NCI-H774 (cell line): ENCODE data around the gene ABCA2.

ENCODE experiments used
- DNase-seq: peaks from one replicate; lab custom pipeline; 2025; lab: John Stamatoyannopoulos, UW

Gene ABCA2

GRCh38 chr9:137030538-137031527 is 2.8 kb upstream of the ABCA2 start:
- DNase-seq = no peak

GRCh38 chr9:137030006-137030405 is 2.0 kb upstream of the ABCA2 start:
- DNase-seq = no peak

- DNase-seq = peak; percentile 38
These were observed 1.3 kb upstream of the ABCA2 start for GRCh38 chr9:137029058-137029936.

GRCh38 chr9:137028263-137029057 is 423 bp upstream of the ABCA2 start:
- peak; percentile 69 for DNase-seq

GRCh38 chr9:137026828-137027227 is 1.2 kb downstream of the ABCA2 start:
- no peak for DNase-seq

- no peak for DNase-seq
These were observed 1.7 kb downstream of the ABCA2 start for GRCh38 chr9:137026384-137026783.

GRCh38 chr9:137025517-137025966 is 2.5 kb downstream of the ABCA2 start:
- peak; percentile 80 for DNase-seq

GRCh38 chr9:137023583-137023991 is 4.5 kb downstream of the ABCA2 start:
- no peak for DNase-seq

GRCh38 chr9:137023157-137023556 is 4.9 kb downstream of the ABCA2 start:
- DNase-seq = no peak

GRCh38 chr9:137022662-137023008 is 5.4 kb downstream of the ABCA2 start:
- DNase-seq = no peak

GRCh38 chr9:137021979-137022661 is 5.9 kb downstream of the ABCA2 start:
- peak; percentile 85 for DNase-seq

- no peak for DNase-seq
These were observed 6.5 kb downstream of the ABCA2 start for GRCh38 chr9:137021568-137021978.

GRCh38 chr9:137020771-137021567 is 7.1 kb downstream of the ABCA2 start:
- no peak for DNase-seq

GRCh38 chr9:137019891-137020683 is 8.0 kb downstream of the ABCA2 start:
- DNase-seq = no peak

GRCh38 chr9:137018761-137019559 is 9.1 kb downstream of the ABCA2 start:
- no peak for DNase-seq

GRCh38 chr9:137017791-137018497 is 10.1 kb downstream of the ABCA2 start:
- DNase-seq = no peak

- no peak for DNase-seq
These were observed 11.0 kb downstream of the ABCA2 start for GRCh38 chr9:137017071-137017470.

- no peak for DNase-seq
These were observed 11.6 kb downstream of the ABCA2 start for GRCh38 chr9:137016436-137016835.
